Stomach (tissue), 4 donors: ENCODE measurements around the gene WDR86.

ENCODE experiments used
- CTCF ChIP-seq, 7 experiments: fragments of 450-650 bp in 4 of 7; fragments of 200-600 bp in 3 of 7; sonication (generic) in 3 of 7; IDR thresholded peaks; one replicate each; pipeline ENCODE4 v1.5.1; 2016 to 2019; ENCODE audit warnings: antibody characterized with exemption in 7 of 7, control low read depth in 2 of 7, mild to moderate bottlenecking in 1 of 7
- POLR2A ChIP-seq, 4 donors: fragments of 450-650 bp; IDR thresholded peaks; one replicate each; pipeline ENCODE4 v1.6.1; 2016; ENCODE audit warnings: antibody characterized with exemption in 4 of 4, control low read depth in 2 of 4, mild to moderate bottlenecking in 1 of 4, moderate library complexity in 1 of 4

GRCh38 chr7:151342102-151342646 lies 67.7 kb downstream of the WDR86 start:
- TF ChIP-seq CTCF (IDR thresholded peaks at IDR 0.05): no peak
- no peak for TF ChIP-seq POLR2A (IDR thresholded peaks at IDR 0.05)
